Panc1 (cell line): Measurements from ENCODE around the gene RBM10.

Experiments used
- POLR2AphosphoS5 ChIP-seq: IDR thresholded peaks from 2 replicates; pipeline ENCODE4 v1.6.1; 2012; ENCODE audit warnings: mild to moderate bottlenecking, low read depth, low read length, moderate library complexity
- REST ChIP-seq, 2 experiments: IDR thresholded peaks; 2 replicates each; pipeline ENCODE4 v1.6.1; 2011 to 2012; ENCODE audit warnings: low read depth in 2 of 2, control low read depth in 1 of 2, low read length in 1 of 2, mild to moderate bottlenecking in 1 of 2, moderate library complexity in 1 of 2; ENCODE audit not compliant: insufficient read depth in 1 of 2
- TF ChIP-seq, protein P1 (sequence below): fragments of 450-650 bp; IDR thresholded peaks from 2 replicates; pipeline ENCODE4 v1.5.1; 2017; ENCODE audit warnings: mild to moderate bottlenecking

GRCh38 chrX:47171996-47172395, 27.0 kb downstream of the RBM10 start:
- TF ChIP-seq, protein P1, sequence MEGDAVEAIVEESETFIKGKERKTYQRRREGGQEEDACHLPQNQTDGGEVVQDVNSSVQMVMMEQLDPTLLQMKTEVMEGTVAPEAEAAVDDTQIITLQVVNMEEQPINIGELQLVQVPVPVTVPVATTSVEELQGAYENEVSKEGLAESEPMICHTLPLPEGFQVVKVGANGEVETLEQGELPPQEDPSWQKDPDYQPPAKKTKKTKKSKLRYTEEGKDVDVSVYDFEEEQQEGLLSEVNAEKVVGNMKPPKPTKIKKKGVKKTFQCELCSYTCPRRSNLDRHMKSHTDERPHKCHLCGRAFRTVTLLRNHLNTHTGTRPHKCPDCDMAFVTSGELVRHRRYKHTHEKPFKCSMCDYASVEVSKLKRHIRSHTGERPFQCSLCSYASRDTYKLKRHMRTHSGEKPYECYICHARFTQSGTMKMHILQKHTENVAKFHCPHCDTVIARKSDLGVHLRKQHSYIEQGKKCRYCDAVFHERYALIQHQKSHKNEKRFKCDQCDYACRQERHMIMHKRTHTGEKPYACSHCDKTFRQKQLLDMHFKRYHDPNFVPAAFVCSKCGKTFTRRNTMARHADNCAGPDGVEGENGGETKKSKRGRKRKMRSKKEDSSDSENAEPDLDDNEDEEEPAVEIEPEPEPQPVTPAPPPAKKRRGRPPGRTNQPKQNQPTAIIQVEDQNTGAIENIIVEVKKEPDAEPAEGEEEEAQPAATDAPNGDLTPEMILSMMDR: no peak
- TF ChIP-seq POLR2AphosphoS5 (no peak), REST (IDR thresholded peaks at IDR 0.05; ENCODE audit: insufficient read depth in 1 of 2, low read depth in 2 of 2, low read length in 1 of 2) (no peak)
